ENCODE results near the gene CMPK2. TPM values are rescaled to one million over a fixed set of nuclear protein-coding genes. Genes with fewer than 3 reads are reported as not detected.
A peak's percentile ranks its signal among the peaks of the same experiment; 100 is the strongest.

CMPK2 gene
- total and polyA plus RNA-seq, 9 of the 15 experiments (the other 6 are each of a cell fraction or from before 2014, with no cell fraction given), result 2.6 to 10.5 (median 5.0) TPM

GRCh38 chr2:6845312-6845711, 20.4 kb downstream of the CMPK2 start (continued):
- TF ChIP-seq ZBTB2 (IDR thresholded peaks at IDR 0.05) (no peak), ZNF133 (CRISPR knock-in tag; IDR thresholded peaks at IDR 0.05) (no peak), TAF15 (IDR thresholded peaks at IDR 0.05; ENCODE audit: low read depth, low read length) (no peak), ZNF778 (CRISPR knock-in tag; IDR thresholded peaks at IDR 0.05) (no peak), FOXA1 (IDR thresholded peaks at IDR 0.05; ENCODE audit: borderline replicate concordance) (no peak), KDM5B (IDR thresholded peaks at IDR 0.05; ENCODE audit: insufficient replicate concordance, low read depth, low read length) (no peak), JUN (IDR thresholded peaks at IDR 0.05; ENCODE audit: borderline replicate concordance, low read depth, low read length) (peak; percentile 82), JUN (CRISPR knock-in tag; IDR thresholded peaks at IDR 0.05; ENCODE audit: borderline replicate concordance) (no peak), SMAD2 (IDR thresholded peaks at IDR 0.05; ENCODE audit: low read depth, low read length) (no peak), ZNF644 (tag; IDR thresholded peaks at IDR 0.05; ENCODE audit: low read depth) (no peak), PRDM10 (IDR thresholded peaks at IDR 0.05; ENCODE audit: partially characterized antibody) (peak; percentile 13), YY1 (IDR thresholded peaks at IDR 0.05; ENCODE audit: borderline replicate concordance in 1 of 3, control insufficient read depth in 1 of 3, extremely low read depth in 1 of 3, insufficient read depth in 3 of 3, insufficient read length in 1 of 3, insufficient replicate concordance in 2 of 3, low read depth in 1 of 3, low read length in 2 of 3) (peak in 2 of 3 experiments; percentile 16 to 79), GABPB2 (CRISPR knock-in tag; conservative IDR thresholded peaks at IDR 0.05) (no peak), CREM (IDR thresholded peaks at IDR 0.05; ENCODE audit: low read depth) (peak; percentile 28; the same call in 1 of the 2 replicates), RBFOX2 (IDR thresholded peaks at IDR 0.05; ENCODE audit: low read depth, low read length) (no peak), RBM39 (optimal IDR thresholded peaks at IDR 0.05; ENCODE audit: low read depth, low read length) (peak; percentile 80), ZBTB7A (IDR thresholded peaks at IDR 0.05; ENCODE audit: borderline replicate concordance, control insufficient read depth, low read depth, low read length) (no peak), MIER1 (IDR thresholded peaks at IDR 0.05; ENCODE audit: low read depth) (peak; percentile 34; the same call in 1 of the 2 replicates), TBL1XR1 (IDR thresholded peaks at IDR 0.05; ENCODE audit: low read length in 2 of 2) (peak in 1 of 2 experiments; percentile 20; a peak in 1 of 4 replicates), TRIM28 (IDR thresholded peaks at IDR 0.05) (peak; percentile 100), HOXB6 (CRISPR knock-in tag; IDR thresholded peaks at IDR 0.05; ENCODE audit: borderline replicate concordance) (no peak)

Measured in K562 (cell line).